ENCODE measurements around the gene DHTKD1. TPM values are rescaled to one million over a fixed set of nuclear protein-coding genes. Genes with fewer than 3 reads are reported as not detected.
"Not testable (repeated sequence)": the region's sequence is repeated elsewhere in the genome, so short reads cannot be mapped to it uniquely, and the experiment has no call there.

DHTKD1 gene
- total RNA-seq, 2 experiments from 2014 or later, result 16.9 to 17.8 TPM

DNA sequence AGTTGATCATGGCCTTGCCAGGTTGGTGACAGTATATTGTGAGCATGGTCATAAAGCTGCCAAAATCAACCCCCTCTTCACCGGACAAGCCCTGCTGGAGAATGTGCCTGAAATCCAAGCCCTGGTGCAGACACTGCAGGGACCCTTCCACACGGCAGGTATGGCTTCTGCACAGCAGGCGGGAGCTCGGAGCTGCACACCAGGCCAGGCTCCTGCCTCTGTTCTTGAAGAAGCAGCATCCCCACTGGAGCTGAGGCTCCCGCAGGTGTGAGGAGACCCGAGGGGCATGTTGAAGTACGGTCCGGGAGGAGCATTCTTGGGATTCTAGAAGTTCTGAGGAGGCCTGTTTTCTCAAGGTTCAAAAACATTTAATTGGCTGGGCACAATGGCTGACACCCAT is 12.7 kb downstream of the DHTKD1 start:
- H3K9me3 Mint-ChIP-seq, result no peaks in the 10 kb centered on the region
- DNase-seq, result no peak
- H3K4me1 Mint-ChIP-seq, result no peaks in the 10 kb centered on the region
- H3K36me3 Mint-ChIP-seq (ENCODE audit: low read depth), result peaks cover 23% of the 10 kb centered on the region
- POLR2A ChIA-PET, result interaction anchor here (0.8 to 1.1 kb wide), 2 partner anchors 12 to 47 kb away, joined by 3 read pairs; no protein-coding TSS in a partner anchor
- H3K27me3 Mint-ChIP-seq, result no peaks in the 10 kb centered on the region
- no peak overlapping the region for H3K27ac Mint-ChIP-seq
- no peak overlapping the region for H3K4me3 Mint-ChIP-seq
- CTCF ChIA-PET, result no interaction called here

DNA sequence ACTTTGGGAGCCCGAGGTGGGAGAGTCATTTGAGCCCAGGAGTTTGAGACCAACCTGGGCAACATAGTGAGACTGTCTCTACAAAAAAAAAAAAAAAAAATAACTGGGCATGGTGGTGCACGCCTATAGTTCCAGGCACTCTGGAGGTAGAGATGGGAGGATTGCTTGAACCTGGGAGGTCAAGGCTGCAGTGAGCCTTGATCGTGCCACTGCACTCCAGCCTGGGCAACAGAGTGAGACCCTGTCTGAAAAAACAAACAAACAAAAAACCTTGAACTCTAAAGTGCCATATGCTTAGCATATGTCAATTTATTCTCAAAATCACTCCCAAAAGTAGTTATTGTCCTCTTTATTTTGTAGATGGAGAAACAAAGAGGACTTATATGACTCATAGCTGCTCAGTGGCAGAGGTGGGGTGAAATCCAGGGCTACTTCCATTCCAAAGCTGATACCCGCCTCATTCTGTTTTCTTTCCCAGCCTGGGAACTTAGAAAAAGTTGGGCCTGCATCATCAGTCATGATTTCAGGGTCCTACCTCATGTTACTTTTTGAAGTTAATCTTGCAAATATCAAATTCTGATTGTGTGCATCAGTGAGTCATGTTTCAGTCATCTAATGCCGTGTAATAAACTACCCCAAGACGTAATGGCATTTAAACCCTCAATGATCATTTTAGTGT is 13.3 kb downstream of the DHTKD1 start:
- CTCF ChIA-PET, result no interaction called here
- POLR2A ChIA-PET, result interaction anchor here (1.1 kb wide), 1 partner anchor 46 kb away, joined by 3 read pairs; no protein-coding TSS in a partner anchor
- Mint-ChIP-seq H3K4me3 (no peak overlapping the region), H3K27ac (no peak overlapping the region), H3K27me3 (no peaks in the 10 kb centered on the region), H3K9me3 (no peaks in the 10 kb centered on the region), H3K36me3 (ENCODE audit: low read depth) (peaks cover 27% of the 10 kb centered on the region), H3K4me1 (no peaks in the 10 kb centered on the region)
- no peak for DNase-seq

DNA sequence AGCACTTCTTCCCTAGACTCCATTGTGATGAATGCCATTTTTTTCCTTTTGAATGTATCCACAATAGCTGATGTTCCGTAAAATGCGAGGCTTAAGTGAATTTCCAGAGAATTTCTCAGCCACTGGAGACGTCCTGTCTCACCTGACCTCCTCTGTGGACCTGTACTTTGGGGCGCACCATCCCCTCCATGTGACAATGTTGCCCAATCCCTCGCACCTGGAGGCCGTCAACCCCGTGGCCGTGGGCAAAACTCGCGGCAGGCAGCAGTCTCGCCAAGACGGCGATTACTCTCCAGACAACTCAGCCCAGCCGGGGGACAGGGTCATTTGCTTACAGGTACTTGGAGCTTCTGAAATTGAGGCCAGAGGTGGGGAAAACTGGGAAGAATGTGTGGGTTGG is 20.2 kb downstream of the DHTKD1 start:
- Mint-ChIP-seq H3K27me3 (no peaks in the 10 kb centered on the region), H3K4me3 (no peak overlapping the region), H3K36me3 (ENCODE audit: low read depth) (peaks cover 52% of the 10 kb centered on the region), H3K9me3 (peaks cover 2% of the 10 kb centered on the region), H3K27ac (no peak overlapping the region), H3K4me1 (peaks cover 2% of the 10 kb centered on the region)
- no peak for DNase-seq
- POLR2A ChIA-PET, result no interaction called here
- CTCF ChIA-PET, result no interaction called here

DNA sequence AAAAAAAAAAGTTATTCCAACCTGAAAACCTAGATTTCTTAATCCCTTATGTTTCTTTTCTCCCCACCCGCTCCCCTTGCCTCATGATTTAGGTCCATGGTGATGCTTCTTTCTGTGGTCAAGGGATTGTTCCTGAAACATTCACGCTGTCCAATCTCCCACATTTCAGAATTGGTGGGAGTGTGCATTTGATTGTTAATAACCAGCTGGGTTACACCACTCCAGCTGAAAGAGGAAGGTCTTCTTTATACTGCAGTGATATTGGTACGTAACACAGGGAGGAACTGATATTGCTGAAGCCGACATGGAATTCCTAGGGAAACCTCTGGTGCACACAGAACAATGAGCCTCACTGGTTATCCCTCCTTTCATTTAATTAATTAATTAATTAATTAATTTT is 22.7 kb downstream of the DHTKD1 start:
- H3K4me1 Mint-ChIP-seq, result peaks cover 2% of the 10 kb centered on the region
- no peaks in the 10 kb centered on the region for H3K27me3 Mint-ChIP-seq
- ChIA-PET POLR2A (no interaction called here), CTCF (no interaction called here)
- H3K36me3 Mint-ChIP-seq (ENCODE audit: low read depth), result peaks cover 50% of the 10 kb centered on the region
- no peak overlapping the region for H3K27ac Mint-ChIP-seq
- peaks cover 2% of the 10 kb centered on the region for H3K9me3 Mint-ChIP-seq
- no peak for DNase-seq
- H3K4me3 Mint-ChIP-seq, result no peak overlapping the region

DNA sequence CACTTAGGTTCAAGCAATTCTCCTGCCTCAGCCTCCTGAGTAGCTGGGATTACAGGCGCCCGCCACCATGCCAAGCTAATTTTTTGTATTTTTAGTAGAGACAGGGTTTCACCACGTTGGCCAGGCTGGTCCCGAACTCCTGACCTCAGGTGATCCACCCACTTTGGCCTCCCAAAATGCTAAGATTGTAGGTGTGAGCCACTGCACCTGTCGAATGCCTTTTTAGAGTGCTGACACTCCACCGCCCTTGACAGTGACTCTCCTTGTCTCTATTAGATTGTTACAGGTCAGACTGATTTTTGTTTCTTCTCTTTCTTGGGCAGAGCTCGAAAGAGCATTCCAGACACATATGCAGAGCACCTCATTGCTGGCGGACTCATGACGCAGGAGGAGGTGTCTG is 28.6 kb downstream of the DHTKD1 start:
- H3K4me3 Mint-ChIP-seq, H3K4me1 Mint-ChIP-seq, H3K9me3 Mint-ChIP-seq, H3K27me3 Mint-ChIP-seq, POLR2A ChIA-PET, H3K27ac Mint-ChIP-seq, DNase-seq, CTCF ChIA-PET: not testable (repeated sequence)
- peaks cover 45% of the 10 kb centered on the region for H3K36me3 Mint-ChIP-seq (ENCODE audit: low read depth)

DNA sequence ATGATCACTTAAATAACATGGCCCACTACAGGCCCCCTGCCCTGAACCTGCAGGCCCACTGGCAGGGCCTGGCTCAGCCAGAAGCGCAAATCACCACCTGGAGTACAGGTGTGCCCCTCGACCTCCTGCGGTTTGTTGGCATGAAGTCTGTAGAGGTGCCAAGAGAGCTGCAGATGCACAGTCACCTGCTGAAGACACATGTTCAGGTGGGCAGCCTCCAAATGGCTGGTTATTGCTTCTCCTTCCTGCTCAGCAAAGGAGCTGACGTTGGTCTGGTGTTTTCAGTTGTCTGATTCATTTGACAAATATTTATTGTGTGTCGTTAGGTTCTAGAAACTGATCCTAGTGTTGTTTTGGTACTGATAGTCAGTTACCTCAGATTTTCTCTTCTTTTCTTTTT is 29.0 kb downstream of the DHTKD1 start:
- H3K36me3 Mint-ChIP-seq (ENCODE audit: low read depth), result peaks cover 42% of the 10 kb centered on the region
- ChIA-PET POLR2A (no interaction called here), CTCF (no interaction called here)
- no peaks in the 10 kb centered on the region for H3K27me3 Mint-ChIP-seq
- no peak for DNase-seq
- no peaks in the 10 kb centered on the region for H3K4me1 Mint-ChIP-seq
- H3K27ac Mint-ChIP-seq, result no peak overlapping the region
- H3K9me3 Mint-ChIP-seq, result no peaks in the 10 kb centered on the region
- H3K4me3 Mint-ChIP-seq, result no peak overlapping the region

DNA sequence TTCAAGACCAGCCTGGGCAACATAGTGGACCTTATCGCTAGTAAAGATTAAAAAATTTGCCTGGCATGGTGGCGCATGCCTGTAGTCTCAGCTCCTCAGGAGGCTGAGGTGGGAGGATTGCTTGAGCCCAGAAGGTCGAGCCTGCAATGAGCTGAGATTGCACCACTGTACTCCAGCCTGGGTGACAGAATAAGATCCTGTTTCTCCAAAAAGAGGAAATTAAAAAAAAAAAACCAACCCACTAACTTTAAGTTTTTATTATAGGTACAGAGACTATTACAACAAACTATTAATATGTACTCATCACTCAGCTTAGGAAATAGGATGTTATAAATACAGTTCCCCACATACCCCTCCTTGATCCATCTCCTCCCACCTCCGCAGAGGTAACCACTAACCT is 30.2 kb downstream of the DHTKD1 start:
- DNase-seq, result no peak
- POLR2A ChIA-PET, result no interaction called here
- H3K27me3 Mint-ChIP-seq, result no peaks in the 10 kb centered on the region
- no peaks in the 10 kb centered on the region for H3K9me3 Mint-ChIP-seq
- peaks cover 41% of the 10 kb centered on the region for H3K36me3 Mint-ChIP-seq (ENCODE audit: low read depth)
- H3K4me3 Mint-ChIP-seq, result no peak overlapping the region
- no peak overlapping the region for H3K27ac Mint-ChIP-seq
- H3K4me1 Mint-ChIP-seq, result no peaks in the 10 kb centered on the region
- CTCF ChIA-PET, result no interaction called here

DNA sequence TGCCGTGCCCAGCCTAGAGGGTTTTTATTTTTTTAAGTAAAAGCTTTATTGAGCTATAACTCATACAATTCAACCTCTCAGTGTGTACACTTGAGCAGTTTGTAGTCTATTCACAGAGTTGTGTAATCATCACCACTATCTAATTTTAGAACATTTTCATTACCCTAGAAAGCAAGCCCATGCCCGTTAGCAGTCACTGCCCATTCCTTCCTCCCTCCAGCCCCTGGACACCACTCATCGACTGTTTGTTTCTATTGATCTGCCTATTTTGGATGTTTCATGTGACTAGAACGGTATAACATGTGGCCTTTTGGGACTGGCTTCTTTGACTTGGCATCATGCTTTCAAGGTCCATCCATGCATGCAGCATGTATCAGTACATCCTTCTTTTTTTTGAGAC is 35.0 kb downstream of the DHTKD1 start:
- no peak for DNase-seq
- Mint-ChIP-seq H3K4me1 (no peaks in the 10 kb centered on the region), H3K27me3 (no peaks in the 10 kb centered on the region), H3K9me3 (no peaks in the 10 kb centered on the region), H3K36me3 (ENCODE audit: low read depth) (peaks cover 53% of the 10 kb centered on the region), H3K27ac (no peak overlapping the region), H3K4me3 (no peak overlapping the region)
- ChIA-PET POLR2A (no interaction called here), CTCF (no interaction called here)

DNA sequence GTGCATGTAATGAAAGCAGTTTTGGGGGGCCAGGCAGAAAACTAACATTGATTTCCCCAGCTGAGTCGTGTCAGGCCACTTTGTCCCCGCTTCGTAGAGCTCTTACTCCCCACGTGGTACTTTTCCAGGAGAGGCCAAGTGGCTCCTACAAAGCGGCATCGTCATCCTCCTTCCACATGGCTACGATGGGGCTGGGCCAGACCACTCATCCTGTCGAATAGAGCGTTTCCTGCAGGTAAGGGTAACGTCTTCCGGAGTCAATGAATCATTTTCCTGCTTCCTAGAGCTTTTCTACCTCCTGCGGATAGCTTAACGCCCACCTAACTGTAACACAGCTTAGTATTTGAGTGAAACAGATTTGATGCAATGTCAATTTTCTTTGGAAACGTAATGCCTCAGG is 39.0 kb downstream of the DHTKD1 start:
- Mint-ChIP-seq H3K36me3 (ENCODE audit: low read depth) (peaks cover 44% of the 10 kb centered on the region), H3K4me1 (peaks cover 9% of the 10 kb centered on the region), H3K4me3 (no peak overlapping the region), H3K27me3 (no peaks in the 10 kb centered on the region), H3K27ac (no peak overlapping the region), H3K9me3 (no peaks in the 10 kb centered on the region)
- no peak for DNase-seq
- ChIA-PET POLR2A (no interaction called here), CTCF (no interaction called here)

DNA sequence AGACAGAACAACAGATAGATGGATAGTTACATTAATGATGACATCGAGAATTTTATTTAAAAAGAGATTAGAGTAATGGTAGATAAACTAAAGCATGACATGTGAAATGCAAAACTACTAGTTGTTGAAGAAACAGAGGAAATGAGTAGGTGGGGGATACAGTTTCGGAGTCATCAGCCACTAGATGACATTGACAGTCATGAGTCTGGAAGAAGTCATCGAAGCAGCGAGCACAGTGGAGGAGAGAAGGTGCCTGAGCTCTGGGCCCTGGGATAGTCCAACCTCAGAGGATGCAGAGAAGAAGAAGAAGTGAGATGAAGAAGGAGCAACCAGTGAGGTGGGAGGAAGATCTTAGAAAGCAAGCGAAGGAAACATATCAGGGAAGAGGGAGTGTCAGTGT is 40.5 kb downstream of the DHTKD1 start:
- Mint-ChIP-seq H3K4me1 (peaks cover 16% of the 10 kb centered on the region), H3K9me3 (no peaks in the 10 kb centered on the region), H3K4me3 (no peak overlapping the region), H3K27ac (no peak overlapping the region), H3K36me3 (ENCODE audit: low read depth) (peaks cover 40% of the 10 kb centered on the region), H3K27me3 (no peaks in the 10 kb centered on the region)
- DNase-seq, result no peak
- POLR2A ChIA-PET, result no interaction called here
- CTCF ChIA-PET, result interaction anchor here (0.7 kb wide), 1 partner anchor 81 kb away, joined by 3 read pairs; no protein-coding TSS in a partner anchor

DNA sequence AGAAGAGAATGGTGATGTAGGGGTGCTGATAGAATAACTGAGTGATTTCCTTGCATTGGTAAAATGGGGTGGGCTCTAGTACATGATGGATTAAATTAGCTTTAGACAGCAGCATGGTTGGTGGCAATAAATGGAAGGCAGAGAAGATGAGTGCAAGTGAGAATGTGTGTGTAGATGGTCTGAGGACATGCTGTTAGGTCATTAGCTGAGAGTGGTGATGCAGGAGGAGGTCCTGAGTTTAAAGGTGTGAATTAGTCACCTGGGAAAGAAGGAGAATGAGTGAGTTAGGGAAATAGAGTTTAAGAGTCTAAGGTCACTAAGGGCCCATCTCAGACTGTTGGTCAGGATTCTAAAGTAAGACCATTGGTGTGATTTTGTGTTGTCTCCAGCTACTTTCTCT is 42.8 kb downstream of the DHTKD1 start:
- Mint-ChIP-seq H3K4me1 (peaks cover 16% of the 10 kb centered on the region), H3K36me3 (ENCODE audit: low read depth) (peaks cover 39% of the 10 kb centered on the region), H3K9me3 (no peaks in the 10 kb centered on the region), H3K27me3 (no peaks in the 10 kb centered on the region), H3K4me3 (no peak overlapping the region), H3K27ac (no peak overlapping the region)
- no peak for DNase-seq
- ChIA-PET CTCF (interaction anchor here (0.6 to 0.7 kb wide), 2 partner anchors 11 to 108 kb away, joined by 4 to 6 read pairs; no protein-coding TSS in a partner anchor), POLR2A (interaction anchor here (1.5 kb wide), 1 partner anchor 14 kb away, joined by 5 read pairs; no protein-coding TSS in a partner anchor)

DNA sequence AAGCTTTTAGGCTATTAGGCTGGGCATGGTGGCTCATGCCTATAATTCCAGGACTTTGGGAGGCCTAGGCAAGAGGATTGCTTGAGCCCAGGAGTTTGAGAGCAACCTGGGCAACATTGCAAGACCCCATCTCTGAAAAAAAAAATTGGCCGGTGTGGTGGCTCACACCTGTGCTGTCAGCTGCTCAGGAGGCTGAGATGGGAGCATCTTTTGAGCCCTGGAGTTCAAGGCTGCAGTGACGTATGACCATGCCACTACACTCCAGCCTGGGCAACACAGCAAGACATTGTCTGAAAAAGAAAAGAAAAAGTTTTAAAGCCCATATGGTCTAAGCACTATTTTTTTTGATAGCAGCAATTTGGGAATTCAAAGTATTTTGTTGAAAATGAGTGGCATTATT is 44.9 kb downstream of the DHTKD1 start:
- POLR2A ChIA-PET, result no interaction called here

DNA sequence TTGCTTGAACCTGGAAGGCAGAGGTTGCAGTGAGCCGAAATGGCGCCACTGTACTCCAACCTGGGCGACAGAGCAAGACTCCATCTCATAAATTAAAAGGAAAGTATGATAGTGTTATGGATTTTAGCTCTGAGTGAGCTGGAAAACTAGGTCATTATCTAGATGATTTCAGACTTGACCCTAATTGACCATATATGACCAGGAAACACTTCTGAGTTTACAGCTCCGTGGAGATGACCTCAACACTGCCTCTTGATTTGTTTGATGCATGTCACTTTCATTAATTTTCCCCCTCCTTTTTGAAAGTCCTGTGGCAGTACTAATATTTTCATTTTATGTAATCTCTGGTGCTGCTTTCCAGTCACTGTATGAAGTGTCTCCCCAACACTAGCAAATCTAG is 52.9 kb downstream of the DHTKD1 start:
- ChIA-PET POLR2A (interaction anchor here (1.2 to 2.1 kb wide), 2 partner anchors 9 to 74 kb away, joined by 5 to 9 read pairs; partner anchors contain the start of genes CDC123 and NUDT5), CTCF (no interaction called here)
- Mint-ChIP-seq H3K27me3 (no peaks in the 10 kb centered on the region), H3K27ac (peak overlapping the region; percentile 89), H3K4me3 (no peak overlapping the region), H3K4me1 (peaks cover 32% of the 10 kb centered on the region), H3K36me3 (ENCODE audit: low read depth) (peaks cover 55% of the 10 kb centered on the region), H3K9me3 (no peaks in the 10 kb centered on the region)
- DNase-seq, result no peak

More for the DNA sequence above, 44.9 kb downstream of the DHTKD1 start:
- CTCF ChIA-PET, result no interaction called here
- Mint-ChIP-seq H3K9me3 (no peaks in the 10 kb centered on the region), H3K4me1 (peaks cover 16% of the 10 kb centered on the region), H3K27me3 (no peaks in the 10 kb centered on the region), H3K36me3 (ENCODE audit: low read depth) (peaks cover 43% of the 10 kb centered on the region), H3K27ac (no peak overlapping the region), H3K4me3 (no peak overlapping the region)
- no peak for DNase-seq

All from activated CD4-positive, alpha-beta memory T cell treated with anti-CD3 and anti-CD28 coated beads, Interleukin-2, amount 10 ng/mL, durations not matched to agents 7 days and 5 days (primary cell).